ENCODE measurements around the gene SELP. TPM values are rescaled to one million over a fixed set of nuclear protein-coding genes. Genes with fewer than 3 reads are reported as not detected.
A peak's percentile ranks its signal among the peaks of the same experiment; 100 is the strongest.

Gene SELP
- total RNA-seq, 1 experiment from 2014 or later = not detected

DNA sequence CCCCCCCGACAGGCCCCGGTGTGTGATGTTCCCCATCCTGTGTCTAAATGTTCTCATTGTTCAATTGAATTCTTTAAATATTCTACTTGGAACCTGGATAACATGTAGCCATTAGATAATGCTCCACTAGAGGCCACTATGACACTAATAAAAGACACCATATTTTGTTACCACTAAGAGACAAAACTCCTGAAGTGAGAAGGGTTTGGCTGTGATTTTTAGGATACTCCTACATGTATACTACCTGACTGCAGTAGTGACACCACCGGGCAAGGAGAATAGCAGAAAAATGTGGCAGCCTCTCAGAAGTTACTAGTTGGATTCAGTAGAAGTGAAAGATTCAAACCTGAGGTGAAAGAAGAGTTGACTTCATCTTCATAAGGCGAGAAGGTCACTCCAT, 79.6 kb downstream of the SELP start:
- in situ Hi-C loops (cut with HindIII; ENCODE audit: low pct_unique_long_range_greater_than_20kb, low sequenced_read_pairs) = no loop called here
- peak; percentile 25 for DNase-seq (ENCODE audit: low read depth)

DNA sequence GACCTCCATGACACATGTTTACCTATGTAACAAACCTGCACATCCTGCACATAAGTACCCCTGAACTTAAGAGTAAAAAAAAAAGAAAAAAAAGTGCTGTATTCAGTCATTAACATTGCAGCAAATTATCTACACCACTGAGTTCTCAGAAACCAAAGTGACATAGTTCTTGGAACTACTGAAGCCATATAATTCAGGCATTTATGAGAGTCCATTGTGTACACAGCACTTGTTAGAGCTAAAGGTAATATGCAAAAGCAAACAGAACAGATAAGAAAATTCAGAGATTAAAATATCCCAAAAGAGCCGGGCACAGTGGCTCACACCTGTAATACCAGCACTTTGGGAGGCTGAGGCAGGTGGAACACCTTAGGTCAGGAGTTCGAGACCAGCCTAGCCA, 81.6 kb downstream of the SELP start:
- DNase-seq (ENCODE audit: low read depth) = no peak
- in situ Hi-C loops (cut with HindIII; ENCODE audit: low pct_unique_long_range_greater_than_20kb, low sequenced_read_pairs) = no loop called here

DNA sequence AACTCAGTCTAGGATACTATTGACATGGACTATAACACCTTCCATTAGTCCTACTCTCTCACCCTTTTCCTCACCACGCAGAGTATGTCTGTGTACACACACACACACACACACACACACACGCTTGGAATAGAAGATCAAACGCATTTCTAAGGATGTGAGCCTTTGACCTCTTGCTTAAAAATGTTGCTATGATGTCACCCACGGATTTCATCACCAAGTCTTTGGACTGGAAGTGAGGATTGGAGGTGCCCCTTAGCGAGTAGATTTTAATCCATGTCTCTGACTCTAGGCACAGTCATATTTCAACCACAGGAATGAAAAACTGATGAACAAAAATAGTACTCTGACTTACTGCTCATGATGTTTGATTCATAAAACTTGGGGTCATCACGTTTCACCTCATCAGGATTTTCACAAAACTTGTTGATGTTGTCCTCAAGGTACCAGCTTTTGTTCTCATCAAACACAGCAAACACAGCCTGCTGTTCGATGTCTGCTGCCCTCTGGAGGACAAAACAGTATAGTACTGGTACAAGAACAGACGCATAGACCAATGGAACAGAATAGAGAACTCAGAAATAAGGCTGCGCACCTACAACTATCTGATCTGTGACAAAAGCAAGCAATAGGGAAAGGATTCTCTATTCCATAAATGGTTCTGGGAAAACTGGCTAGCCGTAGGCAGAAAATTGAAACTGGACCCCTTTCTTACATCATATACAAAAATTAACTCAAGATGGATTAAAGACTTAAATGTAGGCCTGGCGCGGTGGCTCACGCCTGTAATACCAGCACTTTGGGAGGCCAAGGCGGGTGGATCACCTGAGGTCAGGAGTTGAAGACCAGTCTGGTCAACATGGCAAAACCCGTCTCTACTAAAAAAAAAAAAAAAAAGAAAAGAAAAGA, 83.6 kb downstream of the SELP start:
- in situ Hi-C loops (cut with HindIII; ENCODE audit: low pct_unique_long_range_greater_than_20kb, low sequenced_read_pairs) = no loop called here
- peak; percentile 44 for DNase-seq (ENCODE audit: low read depth)

DNA sequence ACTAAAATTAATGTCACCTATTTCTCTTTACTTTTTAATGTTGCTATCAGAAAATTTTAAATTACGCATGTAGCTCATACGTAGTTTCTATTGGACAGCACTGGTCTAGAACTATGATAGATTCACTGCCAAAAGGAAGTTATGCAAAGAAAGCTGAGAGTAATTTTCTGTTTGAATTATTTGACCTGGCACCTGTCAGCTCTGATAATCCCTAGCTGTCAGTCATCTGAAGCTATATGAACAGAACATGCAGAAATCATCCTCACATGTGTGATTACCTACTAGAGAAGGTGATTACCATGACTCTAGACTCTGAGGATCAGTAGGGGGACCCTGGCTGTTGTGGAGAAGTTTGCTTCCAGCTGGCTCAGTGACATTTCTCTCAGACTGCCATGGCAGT, 84.5 kb downstream of the SELP start:
- in situ Hi-C loops (cut with HindIII; ENCODE audit: low pct_unique_long_range_greater_than_20kb, low sequenced_read_pairs) = no loop called here
- DNase-seq (ENCODE audit: low read depth) = no peak

DNA sequence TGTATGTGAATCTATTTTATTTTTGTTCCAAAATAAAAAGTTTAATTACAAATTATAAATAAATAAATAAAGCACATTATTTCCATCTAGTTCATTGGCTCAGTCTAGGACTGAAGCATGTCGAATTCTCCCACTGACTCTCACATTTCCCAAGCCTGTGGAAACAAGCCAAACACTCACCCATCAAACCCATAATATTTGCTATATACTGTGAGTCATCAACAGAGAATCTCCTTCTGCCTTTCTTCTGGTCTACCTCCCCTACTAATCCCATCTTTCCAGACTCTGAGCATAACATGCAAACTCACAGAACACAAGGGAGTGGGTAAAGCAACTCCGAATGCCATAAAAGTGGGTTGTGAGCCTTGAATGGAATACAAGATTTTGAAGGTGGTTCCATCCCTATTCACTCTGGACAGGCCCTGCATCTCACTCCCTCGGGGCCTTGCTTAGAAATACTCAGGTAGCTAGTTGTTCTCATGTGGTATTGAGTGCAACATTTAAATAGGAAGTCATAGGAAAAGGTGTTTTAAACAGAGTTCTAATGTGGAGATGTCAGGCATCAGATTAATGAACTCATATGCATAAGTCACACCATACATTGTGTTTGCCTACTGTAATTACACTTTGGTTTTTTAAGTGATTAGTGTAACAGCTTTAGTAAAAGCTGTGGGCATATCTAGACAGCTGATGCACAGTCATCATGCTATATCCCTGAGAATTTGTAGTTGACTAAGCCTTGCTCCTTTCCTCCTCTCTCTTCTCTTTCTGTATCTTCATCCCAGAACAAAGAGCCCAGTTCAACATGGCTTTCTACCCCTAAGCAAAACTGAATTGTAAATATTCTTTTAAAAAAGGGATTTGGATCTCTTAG, 90.7 kb downstream of the SELP start:
- DNase-seq (ENCODE audit: low read depth) = peak; percentile 22

More for the DNA sequence above, 90.7 kb downstream of the SELP start:
- in situ Hi-C loops (cut with HindIII; ENCODE audit: low pct_unique_long_range_greater_than_20kb, low sequenced_read_pairs) = no loop called here

Other genes starting within 250 kb of the SELP start
- not detected in 2 replicates for gene CCDC181, start 202.7 kb downstream of the SELP start, total RNA-seq (2014; rRNA removed; shearing (Covaris generic); ENCODE audit: low replicate concordance)
- 6.2 and 7.1 TPM in 2 replicates for gene SLC19A2, start 144.2 kb downstream of the SELP start, total RNA-seq (2014; rRNA removed; shearing (Covaris generic); ENCODE audit: low replicate concordance)
- gene F5, start 43.6 kb downstream of the SELP start, total RNA-seq (2014; rRNA removed; shearing (Covaris generic); ENCODE audit: low replicate concordance) = not detected in 2 replicates
- gene SELL, start 81.5 kb upstream of the SELP start, total RNA-seq (2014; rRNA removed; shearing (Covaris generic); ENCODE audit: low replicate concordance) = not detected in 2 replicates
- not detected in 2 replicates for gene SELE, start 104.0 kb upstream of the SELP start, total RNA-seq (2014; rRNA removed; shearing (Covaris generic); ENCODE audit: low replicate concordance)
- 7.0 and 10.7 TPM in 2 replicates for gene METTL18, start 164.8 kb upstream of the SELP start, total RNA-seq (2014; rRNA removed; shearing (Covaris generic); ENCODE audit: low replicate concordance)

Measured in Caki2 (cell line).